Measurements from ENCODE around the gene ZBTB20. TPM values are rescaled to one million over a fixed set of nuclear protein-coding genes. Genes with fewer than 3 reads are reported as not detected.

Gene ZBTB20
- total RNA-seq, 1 experiment from 2014 or later: 12.8 TPM

DNA sequence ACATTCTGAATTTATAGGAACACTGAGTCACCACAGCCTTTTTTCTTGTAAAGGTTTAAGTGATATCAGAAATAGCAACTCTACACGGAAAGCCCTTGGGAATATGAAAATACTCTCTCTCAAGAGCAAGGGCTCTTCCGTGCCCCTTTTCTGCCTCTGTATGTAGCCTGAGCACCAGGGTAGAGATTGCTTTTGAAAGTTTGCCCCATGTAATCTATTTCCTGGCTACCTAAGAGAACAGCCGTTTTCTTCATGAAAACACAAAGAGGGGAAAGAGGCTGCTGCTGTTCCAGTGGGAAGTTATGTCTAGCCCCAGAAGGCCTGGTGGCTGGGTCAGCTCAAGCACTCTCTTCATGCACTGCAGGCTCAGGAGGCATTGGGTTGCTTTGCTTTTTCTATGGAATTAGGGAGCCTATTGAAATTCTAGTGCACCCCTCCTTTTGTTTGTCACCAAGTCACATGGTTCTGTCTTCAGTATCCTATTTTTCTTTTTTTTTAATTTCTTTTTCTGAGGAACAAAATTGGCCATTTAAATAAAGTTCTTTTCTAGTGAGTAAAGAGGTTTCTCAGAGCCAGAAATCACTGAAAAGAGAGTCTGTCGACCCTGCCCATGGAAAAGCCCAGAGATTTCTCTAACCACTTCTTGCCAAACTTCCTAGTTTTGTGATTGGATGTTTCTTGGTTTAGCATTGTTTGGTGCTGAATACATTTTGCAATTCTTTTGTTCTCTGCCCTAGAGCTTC lies 813.7 kb downstream of the ZBTB20 start:
- TF ChIP-seq, protein P1, sequence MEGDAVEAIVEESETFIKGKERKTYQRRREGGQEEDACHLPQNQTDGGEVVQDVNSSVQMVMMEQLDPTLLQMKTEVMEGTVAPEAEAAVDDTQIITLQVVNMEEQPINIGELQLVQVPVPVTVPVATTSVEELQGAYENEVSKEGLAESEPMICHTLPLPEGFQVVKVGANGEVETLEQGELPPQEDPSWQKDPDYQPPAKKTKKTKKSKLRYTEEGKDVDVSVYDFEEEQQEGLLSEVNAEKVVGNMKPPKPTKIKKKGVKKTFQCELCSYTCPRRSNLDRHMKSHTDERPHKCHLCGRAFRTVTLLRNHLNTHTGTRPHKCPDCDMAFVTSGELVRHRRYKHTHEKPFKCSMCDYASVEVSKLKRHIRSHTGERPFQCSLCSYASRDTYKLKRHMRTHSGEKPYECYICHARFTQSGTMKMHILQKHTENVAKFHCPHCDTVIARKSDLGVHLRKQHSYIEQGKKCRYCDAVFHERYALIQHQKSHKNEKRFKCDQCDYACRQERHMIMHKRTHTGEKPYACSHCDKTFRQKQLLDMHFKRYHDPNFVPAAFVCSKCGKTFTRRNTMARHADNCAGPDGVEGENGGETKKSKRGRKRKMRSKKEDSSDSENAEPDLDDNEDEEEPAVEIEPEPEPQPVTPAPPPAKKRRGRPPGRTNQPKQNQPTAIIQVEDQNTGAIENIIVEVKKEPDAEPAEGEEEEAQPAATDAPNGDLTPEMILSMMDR (IDR thresholded peaks at IDR 0.05; ENCODE audit: insufficient read depth in 1 of 2, low read depth in 1 of 2, low read length in 1 of 2, severe bottlenecking in 1 of 2, unreplicated experiment in 1 of 2): no peak
- H3K9me3 ChIP-seq: no peaks in the 10 kb centered on the region
- H3K27me3 ChIP-seq (replicated peaks; ENCODE audit: control insufficient read depth, insufficient read depth, low read length): no peaks in the 10 kb centered on the region
- intact Hi-C loops (cut with micrococcal nuclease; ENCODE audit: unreplicated experiment): no loop called here
- Mint-ChIP-seq H3K27me3 (ENCODE audit: insufficient read depth, unreplicated experiment) (no peaks in the 10 kb centered on the region), H3K27ac (ENCODE audit: unreplicated experiment) (no peak overlapping the region), H3K9me3 (ENCODE audit: unreplicated experiment) (no peaks in the 10 kb centered on the region), H3K4me1 (ENCODE audit: low read depth, unreplicated experiment) (no peaks in the 10 kb centered on the region), H3K36me3 (ENCODE audit: insufficient read depth, unreplicated experiment) (peaks cover 25% of the 10 kb centered on the region), H3K4me3 (ENCODE audit: unreplicated experiment) (no peak overlapping the region)
- ChIA-PET CTCF (no interaction called here), POLR2A (no interaction called here)
- H3K4me1 ChIP-seq: no peaks in the 10 kb centered on the region
- DNase-seq: no peak
- BruUV-seq (replicated peaks): no TSS peak
- no peaks in the 10 kb centered on the region for H3K36me3 ChIP-seq (ENCODE audit: control insufficient read depth, insufficient read depth, low read length)
- no peak overlapping the region for H3K4me3 ChIP-seq (ENCODE audit: low read depth, low read length)

DNA sequence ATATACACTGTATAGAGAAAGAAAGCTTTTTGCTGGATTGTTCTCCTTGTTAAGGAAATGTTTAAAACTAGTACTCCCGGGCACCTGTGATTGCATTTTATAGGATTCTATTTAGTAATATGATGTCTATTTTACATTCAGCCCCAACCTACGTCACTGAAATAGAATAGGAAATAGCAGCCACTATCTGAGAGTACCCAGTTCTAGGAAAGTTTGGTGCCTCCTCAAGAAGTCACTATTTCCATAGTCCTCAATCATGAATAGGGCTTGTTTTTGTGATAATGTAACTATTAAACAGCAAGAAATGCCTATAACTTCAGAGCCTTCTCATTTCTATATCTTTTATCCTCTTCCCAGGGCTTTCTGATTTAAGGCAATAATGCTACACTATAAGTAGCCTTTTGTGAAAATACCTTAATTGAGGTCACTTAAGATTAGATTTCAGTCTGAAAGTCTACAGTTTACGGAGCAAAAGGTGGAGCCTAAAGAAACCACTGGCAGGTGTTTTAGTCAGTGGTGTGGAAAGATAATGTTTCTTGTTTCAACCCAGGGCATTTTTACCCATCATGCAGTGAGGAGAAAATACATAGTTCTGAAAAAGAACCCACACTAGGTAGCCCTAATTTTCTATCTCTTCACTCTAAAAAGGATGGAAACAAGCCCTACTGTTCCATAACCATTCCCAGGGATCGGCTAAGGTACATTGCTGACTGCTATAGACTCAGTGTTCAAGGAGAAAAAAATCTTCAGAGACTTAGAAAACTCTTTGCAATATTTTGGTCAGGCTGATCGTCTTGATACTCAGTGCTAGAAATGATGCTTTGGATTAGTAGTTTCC lies 814.5 kb downstream of the ZBTB20 start:
- Histone ChIP-seq H3K27me3 (replicated peaks; ENCODE audit: control insufficient read depth, insufficient read depth, low read length) (no peaks in the 10 kb centered on the region), H3K36me3 (ENCODE audit: control insufficient read depth, insufficient read depth, low read length) (no peaks in the 10 kb centered on the region), H3K4me3 (ENCODE audit: low read depth, low read length) (no peak overlapping the region), H3K4me1 (no peaks in the 10 kb centered on the region), H3K9me3 (no peaks in the 10 kb centered on the region)
- Mint-ChIP-seq H3K9me3 (ENCODE audit: unreplicated experiment) (no peaks in the 10 kb centered on the region), H3K36me3 (ENCODE audit: insufficient read depth, unreplicated experiment) (peaks cover 18% of the 10 kb centered on the region), H3K4me1 (ENCODE audit: low read depth, unreplicated experiment) (no peaks in the 10 kb centered on the region), H3K4me3 (ENCODE audit: unreplicated experiment) (no peak overlapping the region), H3K27ac (ENCODE audit: unreplicated experiment) (no peak overlapping the region), H3K27me3 (ENCODE audit: insufficient read depth, unreplicated experiment) (no peaks in the 10 kb centered on the region)
- ChIA-PET POLR2A (no interaction called here), CTCF (no interaction called here)
- TF ChIP-seq, protein P1 (IDR thresholded peaks at IDR 0.05; ENCODE audit: insufficient read depth in 1 of 2, low read depth in 1 of 2, low read length in 1 of 2, severe bottlenecking in 1 of 2, unreplicated experiment in 1 of 2): no peak
- DNase-seq: no peak
- no TSS peak for BruUV-seq (replicated peaks)
- intact Hi-C loops (cut with micrococcal nuclease; ENCODE audit: unreplicated experiment): no loop called here

DNA sequence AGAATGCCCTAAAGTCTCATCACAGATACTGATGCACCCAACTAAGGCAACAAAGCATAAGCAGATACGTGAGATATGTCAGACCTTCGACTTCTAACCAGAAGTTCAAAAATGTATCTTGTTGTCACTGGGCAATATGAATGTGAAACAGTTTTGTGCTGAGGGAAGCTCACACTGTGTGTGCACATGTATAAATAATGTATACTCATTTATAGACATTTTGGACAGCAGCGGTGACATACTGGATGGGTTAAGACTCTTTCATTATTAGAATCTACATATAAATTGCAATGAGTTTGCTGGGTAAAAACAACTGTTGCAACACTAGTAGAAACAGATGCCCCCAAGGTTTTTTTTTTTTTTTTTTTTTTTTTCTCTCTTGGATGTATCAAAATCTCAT lies 815.4 kb downstream of the ZBTB20 start:
- H3K27ac Mint-ChIP-seq (ENCODE audit: unreplicated experiment): no peak overlapping the region
- H3K4me3 Mint-ChIP-seq (ENCODE audit: unreplicated experiment): no peak overlapping the region
- Histone ChIP-seq H3K27me3 (replicated peaks; ENCODE audit: control insufficient read depth, insufficient read depth, low read length) (no peaks in the 10 kb centered on the region), H3K4me3 (ENCODE audit: low read depth, low read length) (no peak overlapping the region), H3K9me3 (no peaks in the 10 kb centered on the region), H3K4me1 (no peaks in the 10 kb centered on the region), H3K36me3 (ENCODE audit: control insufficient read depth, insufficient read depth, low read length) (no peaks in the 10 kb centered on the region)
- H3K4me1 Mint-ChIP-seq (ENCODE audit: low read depth, unreplicated experiment): no peaks in the 10 kb centered on the region
- ChIA-PET POLR2A (no interaction called here), CTCF (no interaction called here)
- no peaks in the 10 kb centered on the region for H3K9me3 Mint-ChIP-seq (ENCODE audit: unreplicated experiment)
- no TSS peak for BruUV-seq (replicated peaks)
- DNase-seq: no peak
- H3K27me3 Mint-ChIP-seq (ENCODE audit: insufficient read depth, unreplicated experiment): no peaks in the 10 kb centered on the region
- intact Hi-C loops (cut with micrococcal nuclease; ENCODE audit: unreplicated experiment): no loop called here
- H3K36me3 Mint-ChIP-seq (ENCODE audit: insufficient read depth, unreplicated experiment): peaks cover 12% of the 10 kb centered on the region
- TF ChIP-seq, protein P1 (IDR thresholded peaks at IDR 0.05; ENCODE audit: insufficient read depth in 1 of 2, low read depth in 1 of 2, low read length in 1 of 2, severe bottlenecking in 1 of 2, unreplicated experiment in 1 of 2): no peak

Measured in Caco-2 (cell line).